Uterus (tissue), 4 donors: Measurements from ENCODE around the gene STX1B. TPM values are rescaled to one million over a fixed set of nuclear protein-coding genes. Genes with fewer than 3 reads are reported as not detected.

Experiments
- DNase-seq, 2 donors: peaks; one replicate each; pipeline ENCODE4 v3.0.0-alpha.2; 2019 to 2020
- H3K27ac ChIP-seq, 2 donors: fragments of 200-600 bp; sonication (generic); 1 replicate in 1 of 2; 2 replicates in 1 of 2; pipeline ENCODE4 v1.5.1; 2016 to 2018
- H3K27me3 ChIP-seq, 2 donors: fragments of 200-600 bp; sonication (generic); one replicate each; pipeline ENCODE4 v1.5.1; 2018 to 2019; ENCODE audit warnings: control low read depth in 1 of 2
- H3K36me3 ChIP-seq, 2 donors: fragments of 200-600 bp; sonication (generic); one replicate each; pipeline ENCODE4 v1.5.1; 2019; ENCODE audit warnings: control low read depth in 1 of 2
- H3K4me1 ChIP-seq, 2 donors: fragments of 200-600 bp; sonication (generic); one replicate each; pipeline ENCODE4 v1.5.1; 2018 to 2019; ENCODE audit warnings: control low read depth in 1 of 2
- H3K4me3 ChIP-seq, 2 donors: fragments of 200-600 bp; sonication (generic); 1 replicate in 1 of 2; 2 replicates in 1 of 2; pipeline ENCODE4 v1.5.1; 2018 to 2019; ENCODE audit warnings: mild to moderate bottlenecking in 1 of 2
- H3K9me3 ChIP-seq, 2 donors: fragments of 200-600 bp; sonication (generic); one replicate each; pipeline ENCODE4 v1.5.1; 2019; ENCODE audit warnings: control low read depth in 1 of 2
- CTCF ChIP-seq, 4 experiments: fragments of 200-600 bp in 2 of 4; fragments of 450-650 bp in 2 of 4; sonication (generic) in 2 of 4; IDR thresholded peaks; one replicate each; pipeline ENCODE4 v1.5.1; 2016 to 2019; ENCODE audit warnings: antibody characterized with exemption in 4 of 4, mild to moderate bottlenecking in 2 of 4, moderate library complexity in 1 of 4
- POLR2A ChIP-seq, 2 donors: fragments of 450-650 bp; IDR thresholded peaks; one replicate each; pipeline ENCODE4 v1.6.1; 2016; ENCODE audit warnings: antibody characterized with exemption in 2 of 2, mild to moderate bottlenecking in 1 of 2, moderate library complexity in 1 of 2
- intact Hi-C: fragments of 100-400 bp; cut with DNase I; formaldehyde crosslinking; loops from one replicate; pipeline ENCODE4 v1.15.1; 2023; ENCODE audit warnings: low total_unique reads
- total RNA-seq, 4 donors: library from RNA; depleted of rRNA in 3 of 4; stranded (reverse); fragments of >200 nt in 3 of 4; gene quantifications; one replicate each; pipeline versions ENCODE4 v1.1.0 to v1.2.4, GENCODE V29; 2014 to 2023
- donor health status: DM: yes; HTN: yes; CAD: no.

STX1B gene
- total RNA-seq, 4 donors from 2014 or later, result 0.88 to 2.6 (median 2.5) TPM

- peak; percentile 95 to 98 (median 96) for TF ChIP-seq CTCF (IDR thresholded peaks at IDR 0.05)
- peak in 1 of 2 donors; percentile 28 for TF ChIP-seq POLR2A (IDR thresholded peaks at IDR 0.05)
- Histone ChIP-seq H3K27me3 (no peaks in the 10 kb centered on the region), H3K27ac (peak within 1 kb of the TSS; percentile 67 to 71), H3K4me3 (peak within 1 kb of the TSS; percentile 33 to 46), H3K4me1 (peaks cover 0 to 7% of the 10 kb centered on the region in 2 donors), H3K9me3 (no peaks in the 10 kb centered on the region), H3K36me3 (no peaks in the 10 kb centered on the region)
- peak; percentile 90 to 92 for DNase-seq
- intact Hi-C loops, result loop anchor here (10.0 kb wide), 1 partner anchor 460 kb away; the partner anchor contains the start of gene ZNF843
Measured at GRCh38 chr16:30984669-30985400, 25.6 kb downstream of the STX1B start, which contains the start of gene HSD3B7. Gene HSD3B7 (plus strand): TSS chr16:30985207. CDS start chr16:30985659, 452 bp downstream.

GRCh38 chr16:30983898-30984610 lies 26.4 kb downstream of the STX1B start:
- Histone ChIP-seq H3K27me3 (no peaks in the 10 kb centered on the region), H3K4me3 (no peak overlapping the region), H3K4me1 (peaks cover 0 to 7% of the 10 kb centered on the region in 2 donors), H3K9me3 (no peaks in the 10 kb centered on the region), H3K36me3 (no peaks in the 10 kb centered on the region), H3K27ac (no peak overlapping the region)
- no peak for DNase-seq
- intact Hi-C loops, result loop anchor here (10.0 kb wide), 1 partner anchor 461 kb away; the partner anchor contains the start of gene ZNF843
- TF ChIP-seq POLR2A (IDR thresholded peaks at IDR 0.05), result no peak
- TF ChIP-seq CTCF (IDR thresholded peaks at IDR 0.05), result no peak

GRCh38 chr16:30983289-30983889 lies 27.0 kb downstream of the STX1B start:
- H3K4me3 ChIP-seq, result no peak overlapping the region
- no peaks in the 10 kb centered on the region for H3K36me3 ChIP-seq
- no peak for DNase-seq
- intact Hi-C loops, result loop anchor here (10.0 kb wide), 1 partner anchor 461 kb away; the partner anchor contains the start of gene ZNF843
- no peaks in the 10 kb centered on the region for H3K27me3 ChIP-seq
- H3K4me1 ChIP-seq, result peaks cover 0 to 7% of the 10 kb centered on the region in 2 donors
- TF ChIP-seq POLR2A (IDR thresholded peaks at IDR 0.05), result no peak
- TF ChIP-seq CTCF (IDR thresholded peaks at IDR 0.05), result no peak
- H3K27ac ChIP-seq, result no peak overlapping the region
- no peaks in the 10 kb centered on the region for H3K9me3 ChIP-seq

- DNase-seq, result no peak
- TF ChIP-seq POLR2A (IDR thresholded peaks at IDR 0.05) (no peak), CTCF (IDR thresholded peaks at IDR 0.05) (no peak)
- intact Hi-C loops, result loop anchor here (10.0 kb wide), 1 partner anchor 462 kb away; the partner anchor contains the start of gene ZNF843
- Histone ChIP-seq H3K4me1 (peaks cover 0 to 7% of the 10 kb centered on the region in 2 donors), H3K9me3 (no peaks in the 10 kb centered on the region), H3K27me3 (no peaks in the 10 kb centered on the region), H3K36me3 (no peaks in the 10 kb centered on the region), H3K27ac (no peak overlapping the region), H3K4me3 (no peak overlapping the region)
Measured at GRCh38 chr16:30982548-30983288, 27.7 kb downstream of the STX1B start.
